ENCODE results near the gene MAF.

- TF ChIP-seq, protein P1, sequence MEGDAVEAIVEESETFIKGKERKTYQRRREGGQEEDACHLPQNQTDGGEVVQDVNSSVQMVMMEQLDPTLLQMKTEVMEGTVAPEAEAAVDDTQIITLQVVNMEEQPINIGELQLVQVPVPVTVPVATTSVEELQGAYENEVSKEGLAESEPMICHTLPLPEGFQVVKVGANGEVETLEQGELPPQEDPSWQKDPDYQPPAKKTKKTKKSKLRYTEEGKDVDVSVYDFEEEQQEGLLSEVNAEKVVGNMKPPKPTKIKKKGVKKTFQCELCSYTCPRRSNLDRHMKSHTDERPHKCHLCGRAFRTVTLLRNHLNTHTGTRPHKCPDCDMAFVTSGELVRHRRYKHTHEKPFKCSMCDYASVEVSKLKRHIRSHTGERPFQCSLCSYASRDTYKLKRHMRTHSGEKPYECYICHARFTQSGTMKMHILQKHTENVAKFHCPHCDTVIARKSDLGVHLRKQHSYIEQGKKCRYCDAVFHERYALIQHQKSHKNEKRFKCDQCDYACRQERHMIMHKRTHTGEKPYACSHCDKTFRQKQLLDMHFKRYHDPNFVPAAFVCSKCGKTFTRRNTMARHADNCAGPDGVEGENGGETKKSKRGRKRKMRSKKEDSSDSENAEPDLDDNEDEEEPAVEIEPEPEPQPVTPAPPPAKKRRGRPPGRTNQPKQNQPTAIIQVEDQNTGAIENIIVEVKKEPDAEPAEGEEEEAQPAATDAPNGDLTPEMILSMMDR (IDR thresholded peaks at IDR 0.05), result no peak
- TF ChIP-seq POLR2A (IDR thresholded peaks at IDR 0.05), result no peak
These were observed 6.8 kb downstream of the MAF start for GRCh38 chr16:79593754-79594153.

Measured in body of pancreas (tissue), 4 donors.